ENCODE results near the gene GALNT16.
"Not testable (repeated sequence)": the region's sequence is repeated elsewhere in the genome, so short reads cannot be mapped to it uniquely, and the experiment has no call there.

Gene GALNT16

DNA sequence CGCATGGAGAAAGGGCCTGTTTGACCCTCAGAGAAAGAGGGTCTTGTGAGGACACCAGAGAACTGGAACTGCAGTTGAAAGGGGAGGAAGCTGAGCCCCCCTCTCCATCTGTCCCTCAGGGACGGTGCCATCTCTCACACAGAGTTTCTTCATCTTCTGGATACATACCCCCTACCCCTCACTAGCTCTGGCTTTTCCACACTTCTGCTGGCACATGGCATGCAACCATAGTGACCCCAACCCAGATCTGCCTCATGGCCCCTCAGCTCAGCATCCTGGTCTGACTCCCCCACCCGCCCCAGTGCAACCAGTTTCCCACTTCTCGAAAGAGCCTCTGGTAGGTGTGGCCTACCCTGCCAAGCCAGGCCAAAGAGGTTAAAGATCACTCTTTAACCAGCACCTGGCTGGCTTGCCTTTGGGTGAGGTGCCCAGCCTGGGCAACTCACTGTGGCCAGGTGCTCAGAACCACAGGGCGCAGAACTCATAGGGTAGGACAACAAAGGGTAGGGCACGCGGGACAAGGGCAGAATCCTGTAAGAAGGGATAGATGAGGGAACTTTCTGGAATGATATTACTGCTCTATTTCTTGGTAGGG lies 25.8 kb downstream of the GALNT16 start:
- no peak for DNase-seq (ENCODE audit: low spot score)

GRCh38 chr14:69287098-69288010 lies 27.4 kb downstream of the GALNT16 start:
- DNase-seq (ENCODE audit: low spot score) = no peak

GRCh38 chr14:69288011-69288771 lies 28.2 kb downstream of the GALNT16 start:
- DNase-seq (ENCODE audit: low spot score) = no peak

DNA sequence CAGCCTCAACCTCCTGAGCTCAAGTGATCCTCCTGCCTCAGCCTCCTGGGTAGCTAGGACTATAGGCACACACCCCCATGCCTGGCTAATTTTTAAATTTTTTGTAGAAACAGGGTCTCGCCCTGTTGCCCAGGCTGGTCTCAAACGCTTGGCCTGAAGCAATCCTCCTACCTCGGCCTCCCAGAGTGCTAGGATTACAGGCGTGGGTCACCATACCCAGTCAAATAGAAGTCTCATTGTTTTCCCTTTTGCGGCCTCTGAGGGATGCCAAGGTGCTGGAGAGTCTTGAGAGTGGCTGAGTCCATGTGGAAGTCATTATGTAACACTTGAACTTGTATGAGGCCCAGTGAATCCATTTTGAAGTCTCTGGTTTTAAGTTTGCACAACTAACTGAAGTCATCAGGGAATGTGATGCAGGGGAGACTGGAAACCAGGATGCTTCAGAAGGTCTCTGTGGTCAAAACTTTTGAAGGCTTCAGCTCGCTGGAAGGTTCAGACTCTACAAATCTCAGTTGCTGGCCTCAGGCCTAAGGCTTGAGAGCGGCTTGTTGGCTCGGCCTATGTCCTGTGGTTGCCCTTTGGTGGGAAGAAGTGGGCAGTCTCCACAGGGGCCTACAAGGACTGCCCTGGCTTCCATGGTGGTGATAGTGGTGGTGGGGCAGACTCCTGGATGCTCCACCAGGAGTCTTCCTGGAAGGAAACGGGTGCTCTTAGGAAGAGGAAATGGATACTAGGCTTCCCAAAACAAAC lies 29.2 kb downstream of the GALNT16 start:
- no peak for DNase-seq (ENCODE audit: low spot score)

DNA sequence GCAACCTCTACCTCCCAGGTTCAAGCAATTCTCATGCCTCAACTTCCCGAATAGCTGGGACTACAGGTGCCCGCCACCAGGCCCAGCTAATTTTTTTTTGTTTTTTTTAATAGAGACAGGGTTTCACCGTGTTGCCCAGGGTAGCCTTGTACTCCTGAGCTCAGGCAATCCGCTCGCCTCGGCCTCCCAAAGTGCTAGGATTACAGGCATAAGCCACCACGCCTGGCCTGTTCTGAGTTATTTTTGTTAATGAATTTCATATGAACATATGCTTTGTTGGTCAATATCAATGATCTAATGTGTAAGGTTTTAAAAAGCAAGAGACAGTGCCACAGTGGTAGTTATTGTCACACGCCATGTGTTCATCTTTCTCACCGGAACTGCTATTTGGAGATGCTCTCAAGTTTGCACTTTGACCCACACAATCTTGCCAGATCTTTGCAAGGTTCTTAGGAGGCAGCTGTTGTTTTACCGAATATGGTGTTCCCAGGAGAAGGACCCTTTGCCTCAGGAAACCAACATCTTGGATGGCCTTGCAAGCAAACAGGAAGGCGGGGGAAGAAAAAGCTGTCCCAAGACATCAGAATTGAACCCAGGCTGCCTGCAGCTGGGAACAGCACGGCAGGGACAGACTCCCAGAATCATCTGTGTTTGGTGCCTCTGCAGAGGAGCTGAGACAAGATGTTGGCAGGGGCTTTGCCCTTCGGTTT lies 30.0 kb downstream of the GALNT16 start:
- no peak for DNase-seq (ENCODE audit: low spot score)

GRCh38 chr14:69290881-69291280 lies 30.9 kb downstream of the GALNT16 start:
- DNase-seq (ENCODE audit: low spot score) = not testable (repeated sequence)

DNA sequence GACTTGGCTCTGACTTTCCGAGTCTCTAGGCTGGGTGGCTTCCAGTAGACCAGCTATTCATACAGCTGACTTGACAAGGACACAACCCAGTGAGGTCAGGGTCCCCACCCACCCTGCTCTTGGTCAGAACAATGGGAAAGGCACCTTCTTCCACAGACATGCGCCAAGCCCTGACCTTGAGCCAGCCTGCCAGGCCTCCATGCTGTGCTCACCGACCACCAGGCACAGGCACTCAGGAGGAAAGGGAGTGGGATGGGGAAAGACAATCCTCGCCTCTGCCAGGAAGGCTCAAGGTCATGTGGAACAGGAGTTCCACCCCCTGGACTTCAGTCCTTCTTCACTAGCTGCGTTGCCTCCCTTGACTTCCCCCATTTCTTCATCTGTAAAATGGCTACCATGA lies 31.4 kb downstream of the GALNT16 start:
- no peak for DNase-seq (ENCODE audit: low spot score)

GRCh38 chr14:69291891-69292561 lies 32.1 kb downstream of the GALNT16 start:
- no peak for DNase-seq (ENCODE audit: low spot score)

GRCh38 chr14:69298131-69299071 lies 38.4 kb downstream of the GALNT16 start:
- DNase-seq (ENCODE audit: low spot score) = no peak

DNA sequence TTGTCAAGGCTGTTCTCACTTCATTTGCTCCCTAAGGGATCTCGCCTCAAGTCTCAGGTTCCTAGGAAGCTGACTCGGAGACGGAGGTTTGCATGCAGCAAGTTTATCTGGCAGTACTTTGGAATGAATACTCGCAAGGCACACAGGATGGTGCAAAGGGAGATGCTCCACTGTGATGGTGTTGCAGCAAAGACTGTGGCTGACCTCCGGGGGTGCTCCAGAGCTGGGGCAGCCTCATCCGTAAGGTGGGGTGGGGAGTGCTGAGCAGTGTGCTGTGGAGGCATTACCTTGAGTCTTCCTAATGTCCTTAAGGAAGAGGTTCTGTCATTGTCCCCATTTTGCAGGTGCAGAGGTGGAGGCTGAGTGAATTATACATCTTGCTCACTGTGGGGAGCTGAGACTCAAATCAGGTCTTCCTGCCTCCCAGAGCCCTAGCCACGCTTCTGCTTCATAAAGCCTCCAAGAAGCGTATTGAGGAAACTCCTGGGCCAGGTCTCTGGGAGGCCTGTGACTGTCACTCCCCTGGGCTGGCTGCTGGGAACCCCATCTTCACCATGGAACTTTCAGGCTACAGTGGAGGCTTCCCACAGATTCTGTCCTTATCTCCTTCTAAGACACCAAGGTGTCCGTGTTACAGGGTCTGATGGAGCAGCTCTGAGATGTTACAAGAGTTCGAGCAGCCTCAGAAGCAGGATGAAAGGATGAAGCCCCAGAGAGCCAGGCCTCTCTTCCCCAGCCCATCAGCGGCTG lies 39.5 kb downstream of the GALNT16 start:
- DNase-seq (ENCODE audit: low spot score) = no peak

DNA sequence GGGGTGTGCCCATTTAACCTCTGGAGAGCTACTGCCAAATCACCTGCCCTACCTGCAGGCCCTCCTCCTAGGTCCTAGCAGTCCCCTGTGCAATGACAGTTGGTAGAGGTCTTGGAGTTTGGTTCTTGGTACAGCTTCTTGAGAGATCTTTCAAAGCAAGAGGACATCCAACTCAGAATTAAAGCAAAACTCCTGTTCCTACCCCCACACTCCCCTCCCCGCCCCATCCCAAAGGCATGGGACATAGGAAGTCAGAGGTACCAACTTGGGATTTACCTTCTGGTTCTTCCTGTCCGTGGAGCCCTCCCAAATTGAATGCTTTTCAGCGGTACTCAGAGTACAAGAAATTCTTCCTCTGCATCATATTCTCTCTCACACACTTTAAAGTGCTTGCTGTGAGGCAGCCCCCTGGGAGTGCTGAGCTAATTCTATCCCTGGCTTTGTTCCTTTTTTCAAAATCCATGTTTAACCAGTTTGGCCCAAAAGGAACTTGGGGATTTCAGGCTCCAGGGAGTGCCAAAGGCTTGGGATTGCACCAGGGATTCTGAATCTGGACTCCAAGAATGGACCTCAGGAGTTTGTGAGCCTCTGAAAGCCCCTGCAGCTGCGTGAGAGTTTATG lies 40.8 kb downstream of the GALNT16 start:
- no peak for DNase-seq (ENCODE audit: low spot score)

- no peak for DNase-seq (ENCODE audit: low spot score)
These were observed 43.1 kb downstream of the GALNT16 start for GRCh38 chr14:69303086-69303485.

DNA sequence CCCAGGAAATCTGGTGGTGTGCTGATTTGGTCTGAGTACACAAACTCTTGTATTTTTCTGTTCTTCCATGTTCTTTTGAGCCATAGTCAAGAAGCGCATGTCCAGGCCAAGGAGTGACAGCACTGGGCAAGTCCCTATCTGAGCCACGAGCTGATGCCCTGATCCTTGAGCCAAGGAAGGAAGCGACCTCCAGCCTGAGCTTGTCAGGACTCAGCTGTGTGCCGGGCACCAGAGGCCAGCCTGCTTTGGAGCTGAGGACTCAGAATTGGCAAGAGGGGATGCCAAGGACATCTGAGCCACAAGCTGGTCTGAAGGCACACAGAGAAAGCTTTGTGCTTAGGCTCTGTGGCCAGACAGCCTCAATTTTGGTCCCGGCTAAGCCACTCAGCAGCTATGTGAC lies 52.6 kb downstream of the GALNT16 start:
- DNase-seq (ENCODE audit: low spot score) = no peak

GRCh38 chr14:69313176-69313575 lies 53.2 kb downstream of the GALNT16 start:
- DNase-seq (ENCODE audit: low spot score) = no peak

- no peak for DNase-seq (ENCODE audit: low spot score)
These were observed 54.4 kb downstream of the GALNT16 start for GRCh38 chr14:69314327-69314726.

DNA sequence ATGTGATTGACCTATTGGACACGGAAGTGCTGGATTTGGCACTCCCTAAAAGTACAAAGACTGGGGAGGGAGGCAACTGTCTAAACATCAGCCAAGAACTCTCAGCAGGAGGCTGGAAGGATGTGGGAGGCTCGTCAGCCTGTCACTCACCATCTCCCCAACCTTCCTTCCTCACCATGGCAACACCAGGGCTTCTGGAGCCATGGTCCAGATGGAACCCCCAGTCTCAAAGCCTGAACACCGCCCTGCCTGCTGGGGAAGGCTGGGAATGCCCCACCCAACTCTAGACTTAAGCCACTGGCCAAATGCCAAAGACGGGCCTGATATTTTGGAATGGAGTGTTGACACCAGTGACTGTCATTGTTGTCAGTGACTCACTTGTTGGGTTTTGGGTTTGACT lies 55.3 kb downstream of the GALNT16 start:
- DNase-seq (ENCODE audit: low spot score) = no peak

DNA sequence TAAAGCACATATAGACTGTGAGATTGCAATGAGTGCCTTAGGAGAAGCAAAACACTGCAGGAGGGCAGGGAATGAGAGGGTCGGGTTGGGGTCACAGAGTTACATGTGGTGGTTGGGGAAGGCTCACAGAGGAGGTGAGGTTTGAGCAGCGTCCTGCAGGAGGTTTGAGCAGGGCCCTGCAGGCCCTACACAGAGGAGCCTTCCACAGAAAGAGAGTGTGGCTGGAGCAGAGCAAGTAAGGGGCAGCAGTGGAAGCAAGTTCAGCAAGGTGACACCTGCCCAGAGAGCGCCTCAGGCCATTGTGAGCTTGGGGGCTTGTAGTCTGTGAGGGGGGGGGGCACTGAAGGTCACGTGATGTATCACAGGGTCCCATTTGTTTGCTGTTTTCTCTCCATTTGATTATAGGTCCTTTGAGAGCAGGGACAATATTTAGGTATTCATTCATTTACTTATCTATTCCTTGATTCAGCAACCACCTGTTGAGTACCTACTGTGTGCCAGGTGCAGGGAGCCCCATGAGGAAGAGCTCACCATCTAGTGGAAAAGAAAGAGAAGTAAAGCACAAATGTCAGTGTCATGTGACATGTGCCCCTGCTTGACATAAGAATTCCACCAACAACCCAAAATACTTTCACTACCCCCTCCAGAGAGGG lies 56.6 kb downstream of the GALNT16 start:
- no peak for DNase-seq (ENCODE audit: low spot score)

All from CD4-positive, alpha-beta T cell treated with Interleukin-15 for 4 hours (primary cell).